NCI-H146 (cell line): ENCODE data around the gene LRRC56.
"Not testable (repeated sequence)": the region's sequence is repeated elsewhere in the genome, so short reads cannot be mapped to it uniquely, and the experiment has no call there.

ENCODE experiments used
- DNase-seq: peaks from one replicate; lab custom pipeline; 2025; lab: John Stamatoyannopoulos, UW

The LRRC56 gene

GRCh38 chr11:501683-502287, 35.5 kb upstream of the LRRC56 start:
- no peak for DNase-seq

- DNase-seq = no peak
Observed at GRCh38 chr11:502288-503178, 34.8 kb upstream of the LRRC56 start.

GRCh38 chr11:503179-503981, 33.9 kb upstream of the LRRC56 start:
- DNase-seq = no peak

GRCh38 chr11:504053-504993, 33.0 kb upstream of the LRRC56 start:
- DNase-seq = no peak

- no peak for DNase-seq
Observed at GRCh38 chr11:504994-505344, 32.4 kb upstream of the LRRC56 start.

- peak; percentile 96 for DNase-seq
Observed at GRCh38 chr11:506238-506994, 30.9 kb upstream of the LRRC56 start.

- DNase-seq = peak; percentile 90
Observed at GRCh38 chr11:506995-507726, 30.2 kb upstream of the LRRC56 start, which contains the start of gene RNH1. Gene RNH1 (minus strand): TSS chr11:507242. CDS start chr11:502162, 5,080 bp downstream.

- DNase-seq = no peak
Observed at GRCh38 chr11:507727-508515, 29.4 kb upstream of the LRRC56 start.

GRCh38 chr11:508956-509355, 28.4 kb upstream of the LRRC56 start:
- no peak for DNase-seq

GRCh38 chr11:512761-513595, 24.3 kb upstream of the LRRC56 start:
- no peak for DNase-seq

- no peak for DNase-seq
Observed at GRCh38 chr11:514606-515005, 22.7 kb upstream of the LRRC56 start.

GRCh38 chr11:515131-515530, 22.2 kb upstream of the LRRC56 start:
- no peak for DNase-seq

GRCh38 chr11:516400-516799, 20.9 kb upstream of the LRRC56 start:
- no peak for DNase-seq

GRCh38 chr11:516918-517685, 20.2 kb upstream of the LRRC56 start:
- DNase-seq = not testable (repeated sequence)

- DNase-seq = peak; percentile 28
Observed at GRCh38 chr11:518463-519202, 18.7 kb upstream of the LRRC56 start.

GRCh38 chr11:520428-521176, 16.7 kb upstream of the LRRC56 start:
- DNase-seq = no peak
